Measurements from ENCODE around the gene ARFIP1. TPM values are rescaled to one million over a fixed set of nuclear protein-coding genes. Genes with fewer than 3 reads are reported as not detected.

The ARFIP1 gene
- total and polyA plus RNA-seq, 7 experiments from 2014 or later, result 5.1 to 20.2 (median 15.1) TPM

- ATAC-seq, result no peak
- Mint-ChIP-seq H3K27me3 (peaks cover 0 to 29% (median 3%) of the 10 kb centered on the region in 5 donors), H3K9me3 (no peaks in the 10 kb centered on the region)
These were observed 181.4 kb downstream of the ARFIP1 start for GRCh38 chr4:152961014-152961772.

GRCh38 chr4:152961773-152962115 is 182.0 kb downstream of the ARFIP1 start:
- ChIA-PET POLR2A (no interaction called here), CTCF (no interaction called here)
- Mint-ChIP-seq H3K36me3 (no peaks in the 10 kb centered on the region), H3K27me3 (peaks cover 0 to 29% (median 3%) of the 10 kb centered on the region in 5 donors), H3K27ac (no peak overlapping the region), H3K4me3 (no peak overlapping the region), H3K9me3 (no peaks in the 10 kb centered on the region), H3K4me1 (peaks cover 0 to 8% (median 0%) of the 10 kb centered on the region in 7 donors)
- Histone ChIP-seq H3K27ac (ENCODE audit: low read depth, low read length) (no peak overlapping the region), H3K9me3 (ENCODE audit: control insufficient read depth in 2 of 3, low read length in 3 of 3) (no peaks in the 10 kb centered on the region), H3K4me3 (ENCODE audit: low read length) (no peak overlapping the region), H3K36me3 (ENCODE audit: control insufficient read depth in 2 of 3, insufficient read depth in 3 of 3, low read length in 3 of 3) (no peaks in the 10 kb centered on the region), H3K27me3 (ENCODE audit: control insufficient read depth in 2 of 2, insufficient read depth in 2 of 2, low read length in 2 of 2) (no peaks in the 10 kb centered on the region), H3K4me1 (ENCODE audit: control insufficient read depth in 2 of 2, insufficient read depth in 2 of 2, low read length in 2 of 2) (no peaks in the 10 kb centered on the region)
- DNase-seq (no peak), ATAC-seq (no peak)
- intact Hi-C loops (cut with micrococcal nuclease), result no loop called here

More at GRCh38 chr4:152961014-152961772, 181.4 kb downstream of the ARFIP1 start:
- no peak overlapping the region for H3K4me3 Mint-ChIP-seq
- no peaks in the 10 kb centered on the region for H3K36me3 Mint-ChIP-seq
- intact Hi-C loops (cut with micrococcal nuclease), result no loop called here
- no peak for DNase-seq
- Histone ChIP-seq H3K27ac (ENCODE audit: low read depth, low read length) (no peak overlapping the region), H3K36me3 (ENCODE audit: control insufficient read depth in 2 of 3, insufficient read depth in 3 of 3, low read length in 3 of 3) (no peaks in the 10 kb centered on the region), H3K4me1 (ENCODE audit: control insufficient read depth in 2 of 2, insufficient read depth in 2 of 2, low read length in 2 of 2) (no peaks in the 10 kb centered on the region), H3K4me3 (ENCODE audit: low read length) (no peak overlapping the region), H3K9me3 (ENCODE audit: control insufficient read depth in 2 of 3, low read length in 3 of 3) (no peaks in the 10 kb centered on the region), H3K27me3 (ENCODE audit: control insufficient read depth in 2 of 2, insufficient read depth in 2 of 2, low read length in 2 of 2) (no peaks in the 10 kb centered on the region)
- ChIA-PET POLR2A (no interaction called here), CTCF (no interaction called here)
- H3K27ac Mint-ChIP-seq, result no peak overlapping the region
- H3K4me1 Mint-ChIP-seq, result peaks cover 0 to 8% (median 0%) of the 10 kb centered on the region in 7 donors

Other genes with a start within 250 kb of the ARFIP1 start
- gene FBXW7, start 243.9 kb upstream of the ARFIP1 start, total RNA-seq, result 100 to 1,000 TPM in 4 of 5 experiments, 10 to 100 TPM in 1; 57.5 to 139 (median 116) TPM
- 10 to 100 TPM; 40.4 to 50.5 TPM for gene FBXW7, start 243.9 kb upstream of the ARFIP1 start, polyA plus RNA-seq
- gene TMEM154, start 100.0 kb upstream of the ARFIP1 start, total RNA-seq, result 10 to 100 TPM; 21.3 to 46.8 (median 36.9) TPM
- 10 to 100 TPM; 27.3 to 44.1 TPM for gene TMEM154, start 100.0 kb upstream of the ARFIP1 start, polyA plus RNA-seq
- under 1 TPM in 2 of 5 experiments, not detected in 3; 0.15 to 0.19 TPM for gene TIGD4, start 224 bp upstream of the ARFIP1 start, total RNA-seq
- under 1 TPM in 1 of 2 donors, not detected in 1; 0.13 TPM for gene TIGD4, start 224 bp upstream of the ARFIP1 start, polyA plus RNA-seq
- under 1 TPM; 0.05 to 0.19 (median 0.10) TPM for gene FHDC1, start 156.4 kb downstream of the ARFIP1 start, total RNA-seq
- under 1 TPM in 1 of 2 donors, not detected in 1; 0.04 TPM for gene FHDC1, start 156.4 kb downstream of the ARFIP1 start, polyA plus RNA-seq